HG03108 (cell line): ENCODE results near the gene TMEM212.
"Not testable (repeated sequence)": the region's sequence is repeated elsewhere in the genome, so short reads cannot be mapped to it uniquely, and the experiment has no call there.

Experiments used
- ATAC-seq: cut with Tn5 transposase; IDR thresholded peaks from one replicate; pipeline ENCODE4 v1.9.1; 2021; ENCODE audit warnings: moderate library complexity; ENCODE audit not compliant: unreplicated experiment

The TMEM212 gene

GRCh38 chr3:171812811-171813210 is 30.3 kb upstream of the TMEM212 start:
- ATAC-seq: no peak

- ATAC-seq: no peak
These were observed 29.8 kb upstream of the TMEM212 start for GRCh38 chr3:171813278-171813896.

- ATAC-seq: no peak
These were observed 29.2 kb upstream of the TMEM212 start for GRCh38 chr3:171813897-171814460.

GRCh38 chr3:171814662-171815061 is 28.5 kb upstream of the TMEM212 start:
- not testable (repeated sequence) for ATAC-seq

GRCh38 chr3:171815973-171816595 is 27.1 kb upstream of the TMEM212 start:
- no peak for ATAC-seq

- ATAC-seq: no peak
These were observed 25.9 kb upstream of the TMEM212 start for GRCh38 chr3:171817074-171817800.

GRCh38 chr3:171821044-171821443 is 22.1 kb upstream of the TMEM212 start:
- ATAC-seq: no peak

GRCh38 chr3:171821778-171822358 is 21.3 kb upstream of the TMEM212 start:
- no peak for ATAC-seq

GRCh38 chr3:171822431-171823106 is 20.6 kb upstream of the TMEM212 start:
- peak; percentile 88 for ATAC-seq

- no peak for ATAC-seq
These were observed 19.0 kb upstream of the TMEM212 start for GRCh38 chr3:171824116-171824515.

- no peak for ATAC-seq
These were observed 18.3 kb upstream of the TMEM212 start for GRCh38 chr3:171824824-171825221.

- ATAC-seq: no peak
These were observed 17.8 kb upstream of the TMEM212 start for GRCh38 chr3:171825222-171825828.

GRCh38 chr3:171827385-171827784 is 15.8 kb upstream of the TMEM212 start:
- ATAC-seq: no peak

- no peak for ATAC-seq
These were observed 15.2 kb upstream of the TMEM212 start for GRCh38 chr3:171827836-171828458.

GRCh38 chr3:171828902-171829770 is 14.0 kb upstream of the TMEM212 start:
- no peak for ATAC-seq

GRCh38 chr3:171829841-171830517 is 13.2 kb upstream of the TMEM212 start:
- peak; percentile 74 for ATAC-seq

- no peak for ATAC-seq
These were observed 12.7 kb upstream of the TMEM212 start for GRCh38 chr3:171830518-171830875.

- no peak for ATAC-seq
These were observed 11.2 kb upstream of the TMEM212 start for GRCh38 chr3:171831936-171832335.

GRCh38 chr3:171832989-171833388 is 10.2 kb upstream of the TMEM212 start:
- no peak for ATAC-seq
